ENCODE measurements around the gene TERB1.

GRCh38 chr16:66746682-66747081, 54.7 kb downstream of the TERB1 start:
- TF ChIP-seq, protein P1, sequence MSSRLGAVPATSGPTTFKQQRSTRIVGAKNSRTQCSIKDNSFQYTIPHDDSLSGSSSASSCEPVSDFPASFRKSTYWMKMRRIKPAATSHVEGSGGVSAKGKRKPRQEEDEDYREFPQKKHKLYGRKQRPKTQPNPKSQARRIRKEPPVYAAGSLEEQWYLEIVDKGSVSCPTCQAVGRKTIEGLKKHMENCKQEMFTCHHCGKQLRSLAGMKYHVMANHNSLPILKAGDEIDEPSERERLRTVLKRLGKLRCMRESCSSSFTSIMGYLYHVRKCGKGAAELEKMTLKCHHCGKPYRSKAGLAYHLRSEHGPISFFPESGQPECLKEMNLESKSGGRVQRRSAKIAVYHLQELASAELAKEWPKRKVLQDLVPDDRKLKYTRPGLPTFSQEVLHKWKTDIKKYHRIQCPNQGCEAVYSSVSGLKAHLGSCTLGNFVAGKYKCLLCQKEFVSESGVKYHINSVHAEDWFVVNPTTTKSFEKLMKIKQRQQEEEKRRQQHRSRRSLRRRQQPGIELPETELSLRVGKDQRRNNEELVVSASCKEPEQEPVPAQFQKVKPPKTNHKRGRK (CRISPR knock-in tag; IDR thresholded peaks at IDR 0.05; ENCODE audit: borderline replicate concordance), result no peak
- TF ChIP-seq CTCF (IDR thresholded peaks at IDR 0.05) (no peak), MAX (CRISPR knock-in tag; IDR thresholded peaks at IDR 0.05) (no peak)

Measured in WTC11 (cell line).